Testis (tissue), 3 donors: ENCODE measurements around the gene ATP13A1. TPM values are rescaled to one million over a fixed set of nuclear protein-coding genes. Genes with fewer than 3 reads are reported as not detected.
"Not testable (repeated sequence)": the region's sequence is repeated elsewhere in the genome, so short reads cannot be mapped to it uniquely, and the experiment has no call there.

Source experiments
- DNase-seq: peaks from one replicate; pipeline ENCODE4 v3.0.0-alpha.2; 2019
- H3K27ac ChIP-seq, 2 donors: fragments of 200-600 bp; sonication (generic); one replicate each; pipeline ENCODE4 v1.5.1; 2019
- H3K27me3 ChIP-seq: fragments of 200-600 bp; sonication (generic); one replicate; pipeline ENCODE4 v1.5.1; 2019
- H3K36me3 ChIP-seq: fragments of 200-600 bp; sonication (generic); one replicate; pipeline ENCODE4 v1.5.1; 2017; ENCODE audit warnings: low read depth; ENCODE audit errors: missing control alignments
- H3K4me1 ChIP-seq: fragments of 200-600 bp; sonication (generic); one replicate; pipeline ENCODE4 v1.5.1; 2019
- H3K4me3 ChIP-seq, 2 donors: fragments of 200-600 bp; sonication (generic); one replicate each; pipeline ENCODE4 v1.5.1; 2017 to 2019
- H3K9me3 ChIP-seq: fragments of 200-600 bp; sonication (generic); one replicate; pipeline ENCODE4 v1.5.1; 2017
- CTCF ChIP-seq, 3 experiments: fragments of 450-650 bp in 2 of 3; fragments of 200-600 bp in 1 of 3; sonication (generic) in 1 of 3; IDR thresholded peaks; one replicate each; pipeline ENCODE4 v1.5.1; 2016 to 2019; ENCODE audit warnings: antibody characterized with exemption in 3 of 3, mild to moderate bottlenecking in 2 of 3, moderate library complexity in 1 of 3
- POLR2A ChIP-seq: fragments of 450-650 bp; IDR thresholded peaks from one replicate; pipeline ENCODE4 v1.6.1; 2017; ENCODE audit warnings: antibody characterized with exemption, mild to moderate bottlenecking, moderate library complexity
- WGBS, 2 donors: methylation state at CpG; one replicate each; pipeline ENCODE4 v1.1.5; 2018; 5-methylcytosine and 5-hydroxymethylcytosine counted together
- intact Hi-C: fragments of 100-400 bp; cut with DNase I; formaldehyde crosslinking; loops from one replicate; pipeline ENCODE4 v1.15.1; 2023; ENCODE audit warnings: low total_unique reads
- polyA plus RNA-seq: library from polyadenylated mRNA; stranded (reverse); fragments of 350-450 nt; fragmentation: Illumina TruSeq; extraction: RNeasy Lipid Tissue Mini Kit (QIAGEN cat#74804); gene quantifications from one replicate; pipeline ENCODE4 v1.2.3, GENCODE V29; 2014; ENCODE audit warnings: low read depth, low replicate concordance; ENCODE audit not compliant: insufficient read depth
- small RNA-seq, 2 donors: library from RNA; depleted of rRNA; stranded (forward); fragments of <200 nt; gene quantifications; one replicate each; pipeline ENCODE3, GENCODE V24; 2016
- total RNA-seq, 2 donors: library from RNA; depleted of rRNA; stranded (reverse); fragments of >200 nt; gene quantifications; one replicate each; pipeline ENCODE4 v1.2.3, GENCODE V29; 2016

The ATP13A1 gene
- total and polyA plus RNA-seq, 3 donors from 2014 or later = 64.1 to 360 (median 292) TPM

DNA sequence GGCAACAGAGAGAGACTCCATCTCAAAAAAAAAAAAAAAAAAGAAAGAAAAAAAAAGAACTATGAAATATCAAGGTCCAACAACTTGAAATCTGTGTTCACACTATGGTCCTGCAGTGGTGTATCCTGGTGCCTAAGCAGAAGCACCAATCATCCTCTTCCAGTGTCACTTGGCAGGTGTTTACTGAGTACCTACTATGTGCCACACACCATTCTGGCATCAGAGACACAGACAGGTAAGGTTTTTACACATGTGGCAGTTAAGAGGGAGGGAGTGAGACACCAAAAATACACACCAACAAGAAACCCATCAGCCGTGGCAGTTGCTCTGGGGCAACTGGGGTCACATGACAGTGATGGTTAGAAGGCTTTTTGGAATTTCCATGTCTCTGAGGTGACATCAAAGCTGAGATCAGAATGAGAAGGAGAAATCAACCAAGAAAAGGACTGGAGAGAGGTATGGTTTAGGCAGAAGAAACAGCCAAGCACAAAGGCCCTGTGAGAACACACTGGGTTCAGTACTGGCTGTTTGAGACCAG lies 62.6 kb downstream of the ATP13A1 start:
- Histone ChIP-seq H3K4me3 (no peak overlapping the region), H3K27me3 (no peaks in the 10 kb centered on the region), H3K4me1 (no peaks in the 10 kb centered on the region), H3K9me3 (no peaks in the 10 kb centered on the region), H3K27ac (no peak overlapping the region), H3K36me3 (no peaks in the 10 kb centered on the region)
- DNase-seq = no peak
- no peak for TF ChIP-seq CTCF (IDR thresholded peaks at IDR 0.05)
- no peak for TF ChIP-seq POLR2A
- 94 to 96% methylated on average over 1 of the region's 1 CpG for WGBS, 2 donors
- intact Hi-C loops = no loop called here

DNA sequence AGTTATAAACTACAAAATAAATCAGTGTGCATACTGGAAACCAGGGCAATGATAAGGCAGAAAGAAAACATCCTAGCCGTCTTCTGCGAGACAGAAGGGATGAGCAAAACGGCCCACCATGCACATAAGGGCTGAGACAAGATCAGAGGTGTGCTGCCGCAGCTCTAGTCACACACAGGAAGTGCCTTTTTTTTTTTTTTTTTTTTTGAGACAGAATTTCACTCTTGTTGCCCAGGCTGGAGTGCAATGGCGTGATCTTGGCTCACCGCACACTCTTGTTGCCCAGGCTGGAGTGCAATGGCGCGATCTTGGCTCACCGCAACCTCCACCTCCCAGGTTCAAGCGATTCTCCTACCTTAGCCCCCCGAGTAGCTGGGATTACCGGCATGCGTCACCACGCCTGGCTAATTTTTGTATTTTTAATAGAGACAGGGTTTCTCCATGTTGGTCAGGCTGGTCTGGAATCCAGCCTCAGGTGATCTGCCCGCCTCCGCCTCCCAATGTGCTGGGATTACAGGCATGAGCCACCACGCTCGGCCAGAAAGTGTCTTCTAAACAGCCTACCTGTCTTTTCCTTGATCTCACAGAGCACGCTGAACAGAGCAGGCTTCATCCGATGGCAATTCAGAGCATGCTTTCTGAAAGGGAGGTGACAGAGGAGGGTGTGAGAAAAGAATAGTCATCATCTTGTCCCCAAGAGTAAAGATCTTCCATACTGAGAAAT lies 64.6 kb downstream of the ATP13A1 start:
- H3K9me3 ChIP-seq, DNase-seq, intact Hi-C loops, H3K27ac ChIP-seq, H3K27me3 ChIP-seq, H3K4me3 ChIP-seq, H3K36me3 ChIP-seq, H3K4me1 ChIP-seq: not testable (repeated sequence)
- 90 to 92% methylated on average over 20 of the region's 20 CpGs for WGBS, 2 donors

GRCh38 chr19:19597809-19598306 lies 65.6 kb downstream of the ATP13A1 start:
- intact Hi-C loops = no loop called here
- WGBS, 2 donors = 79 to 86% methylated on average over 8 of the region's 8 CpGs
- Histone ChIP-seq H3K9me3 (no peaks in the 10 kb centered on the region), H3K27me3 (no peaks in the 10 kb centered on the region), H3K27ac (no peak overlapping the region), H3K4me1 (no peaks in the 10 kb centered on the region), H3K36me3 (no peaks in the 10 kb centered on the region), H3K4me3 (no peak overlapping the region)
- DNase-seq = no peak
- no peak for TF ChIP-seq POLR2A

Small RNAs within 50 kb of the gene (small RNA-seq; reads per million reads assigned to genes)
- 0 reads per million in 2 donors for gene AC011458.2

Other genes starting within 250 kb of the ATP13A1 start
- 100 to 1,000 TPM; 117 to 722 TPM for gene TSSK6, start 148.1 kb downstream of the ATP13A1 start, total RNA-seq
- gene TSSK6, start 148.1 kb downstream of the ATP13A1 start, polyA plus RNA-seq = 125 TPM
- gene NDUFA13, start 147.5 kb downstream of the ATP13A1 start, total RNA-seq = 100 to 1,000 TPM; 210 to 283 TPM
- gene NDUFA13, start 147.5 kb downstream of the ATP13A1 start, polyA plus RNA-seq = 260 TPM
- gene YJEFN3, start 134.8 kb downstream of the ATP13A1 start, total RNA-seq = 10 to 100 TPM; 29.3 to 49.1 TPM
- 24.2 TPM for gene YJEFN3, start 134.8 kb downstream of the ATP13A1 start, polyA plus RNA-seq
- gene CILP2, start 125.4 kb downstream of the ATP13A1 start, total RNA-seq = 1 to 10 TPM; 5.6 to 9.5 TPM
- gene CILP2, start 125.4 kb downstream of the ATP13A1 start, polyA plus RNA-seq = 10.0 TPM
- gene PBX4, start 45.0 kb downstream of the ATP13A1 start, total RNA-seq = 10 to 100 TPM; 16.2 to 28.3 TPM
- 18.0 TPM for gene PBX4, start 45.0 kb downstream of the ATP13A1 start, polyA plus RNA-seq
- 100 to 1,000 TPM; 181 to 224 TPM for gene LPAR2, start 35.5 kb downstream of the ATP13A1 start, total RNA-seq
- gene LPAR2, start 35.5 kb downstream of the ATP13A1 start, polyA plus RNA-seq = 73.9 TPM
- 10 to 100 TPM; 13.4 to 15.2 TPM for gene GMIP, start 20.0 kb downstream of the ATP13A1 start, total RNA-seq
- 8.8 TPM for gene GMIP, start 20.0 kb downstream of the ATP13A1 start, polyA plus RNA-seq
- gene ZNF101, start 5.2 kb upstream of the ATP13A1 start, total RNA-seq = 10 to 100 TPM in 1 of 2 donors, 1 to 10 TPM in 1; 9.2 to 12.0 TPM
- 15.6 TPM for gene ZNF101, start 5.2 kb upstream of the ATP13A1 start, polyA plus RNA-seq
- gene ZNF14, start 69.4 kb upstream of the ATP13A1 start, total RNA-seq = 10 to 100 TPM; 10.7 to 12.1 TPM
- gene ZNF14, start 69.4 kb upstream of the ATP13A1 start, polyA plus RNA-seq = 3.0 TPM
- 10 to 100 TPM; 28.9 to 39.4 TPM for gene ZNF506, start 158.1 kb upstream of the ATP13A1 start, total RNA-seq
- 12.5 TPM for gene ZNF506, start 158.1 kb upstream of the ATP13A1 start, polyA plus RNA-seq
- 10 to 100 TPM; 10.2 to 15.3 TPM for gene ZNF253, start 202.2 kb upstream of the ATP13A1 start, total RNA-seq
- 4.1 TPM for gene ZNF253, start 202.2 kb upstream of the ATP13A1 start, polyA plus RNA-seq
- gene ZNF93, start 237.3 kb upstream of the ATP13A1 start, total RNA-seq = 10 to 100 TPM; 10.7 to 14.1 TPM
- gene ZNF93, start 237.3 kb upstream of the ATP13A1 start, polyA plus RNA-seq = 4.9 TPM